NT2/D1 (cell line): ENCODE data around the gene VAV1.

Source experiments
- SUZ12 ChIP-seq: IDR thresholded peaks from 2 replicates; pipeline ENCODE4 v1.6.1; 2011; ENCODE audit not compliant: insufficient read length, insufficient read depth; ENCODE audit errors: extremely low read depth
- YY1 ChIP-seq: IDR thresholded peaks from 2 replicates; pipeline ENCODE4 v1.6.1; 2011; ENCODE audit not compliant: insufficient read length, insufficient read depth
- ZNF274 ChIP-seq: IDR thresholded peaks from 2 replicates; pipeline ENCODE4 v1.6.1; 2011; ENCODE audit warnings: mild to moderate bottlenecking, low read depth, low read length

GRCh38 chr19:6738787-6739389 is 33.6 kb upstream of the VAV1 start:
- TF ChIP-seq ZNF274, result no peak
- TF ChIP-seq YY1, result no peak
- no peak for TF ChIP-seq SUZ12
